ENCODE measurements around the gene DUSP22. TPM values are rescaled to one million over a fixed set of nuclear protein-coding genes. Genes with fewer than 3 reads are reported as not detected.

The DUSP22 gene
- total RNA-seq, 1 experiment from 2014 or later: 18.6 TPM

GRCh38 chr6:322940-323729 is 30.8 kb downstream of the DUSP22 start:
- CTCF ChIA-PET: no interaction called here
- Histone ChIP-seq H3K36me3 (ENCODE audit: control insufficient read depth, insufficient read depth, low read length) (no peaks in the 10 kb centered on the region), H3K4me1 (no peaks in the 10 kb centered on the region), H3K27me3 (replicated peaks; ENCODE audit: control insufficient read depth, insufficient read depth, low read length) (no peaks in the 10 kb centered on the region), H3K9me3 (no peaks in the 10 kb centered on the region), H3K4me3 (ENCODE audit: low read depth, low read length) (no peak overlapping the region)
- Mint-ChIP-seq H3K4me1 (ENCODE audit: low read depth, unreplicated experiment) (no peaks in the 10 kb centered on the region), H3K27me3 (ENCODE audit: insufficient read depth, unreplicated experiment) (peaks cover 3% of the 10 kb centered on the region), H3K4me3 (ENCODE audit: unreplicated experiment) (no peak overlapping the region), H3K9me3 (ENCODE audit: unreplicated experiment) (no peaks in the 10 kb centered on the region), H3K36me3 (ENCODE audit: insufficient read depth, unreplicated experiment) (no peaks in the 10 kb centered on the region), H3K27ac (ENCODE audit: unreplicated experiment) (no peak overlapping the region)
- POLR2A ChIA-PET: no interaction called here
- intact Hi-C loops (cut with micrococcal nuclease; ENCODE audit: unreplicated experiment): no loop called here
- no TSS peak for BruUV-seq (replicated peaks)
- DNase-seq: no peak
- no peak for TF ChIP-seq CTCF (IDR thresholded peaks at IDR 0.05; ENCODE audit: insufficient read depth in 1 of 2, low read depth in 1 of 2, low read length in 1 of 2, severe bottlenecking in 1 of 2, unreplicated experiment in 1 of 2)

- no peak overlapping the region for H3K4me3 ChIP-seq (ENCODE audit: low read depth, low read length)
- ChIA-PET CTCF (no interaction called here), POLR2A (no interaction called here)
- intact Hi-C loops (cut with micrococcal nuclease; ENCODE audit: unreplicated experiment): no loop called here
- no peak overlapping the region for H3K4me3 Mint-ChIP-seq (ENCODE audit: unreplicated experiment)
- H3K9me3 ChIP-seq: no peaks in the 10 kb centered on the region
- peaks cover 3% of the 10 kb centered on the region for H3K27me3 Mint-ChIP-seq (ENCODE audit: insufficient read depth, unreplicated experiment)
- no peaks in the 10 kb centered on the region for H3K4me1 ChIP-seq
- H3K4me1 Mint-ChIP-seq (ENCODE audit: low read depth, unreplicated experiment): no peaks in the 10 kb centered on the region
- no peak for TF ChIP-seq CTCF (IDR thresholded peaks at IDR 0.05; ENCODE audit: insufficient read depth in 1 of 2, low read depth in 1 of 2, low read length in 1 of 2, severe bottlenecking in 1 of 2, unreplicated experiment in 1 of 2)
- no peak overlapping the region for H3K27ac Mint-ChIP-seq (ENCODE audit: unreplicated experiment)
- H3K36me3 Mint-ChIP-seq (ENCODE audit: insufficient read depth, unreplicated experiment): no peaks in the 10 kb centered on the region
- no TSS peak for BruUV-seq (replicated peaks)
- H3K36me3 ChIP-seq (ENCODE audit: control insufficient read depth, insufficient read depth, low read length): no peaks in the 10 kb centered on the region
- no peaks in the 10 kb centered on the region for H3K27me3 ChIP-seq (replicated peaks; ENCODE audit: control insufficient read depth, insufficient read depth, low read length)
- H3K9me3 Mint-ChIP-seq (ENCODE audit: unreplicated experiment): no peaks in the 10 kb centered on the region
- DNase-seq: no peak
These were observed 31.4 kb downstream of the DUSP22 start for GRCh38 chr6:323730-324088.

- no peaks in the 10 kb centered on the region for H3K4me1 Mint-ChIP-seq (ENCODE audit: low read depth, unreplicated experiment)
- intact Hi-C loops (cut with micrococcal nuclease; ENCODE audit: unreplicated experiment): no loop called here
- no peak overlapping the region for H3K4me3 ChIP-seq (ENCODE audit: low read depth, low read length)
- no peaks in the 10 kb centered on the region for H3K36me3 ChIP-seq (ENCODE audit: control insufficient read depth, insufficient read depth, low read length)
- no peaks in the 10 kb centered on the region for H3K4me1 ChIP-seq
- H3K36me3 Mint-ChIP-seq (ENCODE audit: insufficient read depth, unreplicated experiment): no peaks in the 10 kb centered on the region
- H3K4me3 Mint-ChIP-seq (ENCODE audit: unreplicated experiment): no peak overlapping the region
- no peaks in the 10 kb centered on the region for H3K9me3 ChIP-seq
- no peaks in the 10 kb centered on the region for H3K27me3 ChIP-seq (replicated peaks; ENCODE audit: control insufficient read depth, insufficient read depth, low read length)
- TF ChIP-seq CTCF (IDR thresholded peaks at IDR 0.05; ENCODE audit: insufficient read depth in 1 of 2, low read depth in 1 of 2, low read length in 1 of 2, severe bottlenecking in 1 of 2, unreplicated experiment in 1 of 2): no peak
- DNase-seq: no peak
- POLR2A ChIA-PET: no interaction called here
- BruUV-seq (replicated peaks): no TSS peak
- CTCF ChIA-PET: no interaction called here
- no peak overlapping the region for H3K27ac Mint-ChIP-seq (ENCODE audit: unreplicated experiment)
- H3K27me3 Mint-ChIP-seq (ENCODE audit: insufficient read depth, unreplicated experiment): peaks cover 3% of the 10 kb centered on the region
- H3K9me3 Mint-ChIP-seq (ENCODE audit: unreplicated experiment): no peaks in the 10 kb centered on the region
These were observed 31.9 kb downstream of the DUSP22 start for GRCh38 chr6:324116-324728.
